NCI-H82 treated with DMSO at 0.1 percent for 48 hours (cell line): Measurements from ENCODE around the gene CSNK1G1.
"Not testable (repeated sequence)": the region's sequence is repeated elsewhere in the genome, so short reads cannot be mapped to it uniquely, and the experiment has no call there.

Experiments
- DNase-seq: peaks from one replicate; lab custom pipeline; 2025; ENCODE audit not compliant: unreplicated experiment; lab: John Stamatoyannopoulos, UW

Gene CSNK1G1

DNA sequence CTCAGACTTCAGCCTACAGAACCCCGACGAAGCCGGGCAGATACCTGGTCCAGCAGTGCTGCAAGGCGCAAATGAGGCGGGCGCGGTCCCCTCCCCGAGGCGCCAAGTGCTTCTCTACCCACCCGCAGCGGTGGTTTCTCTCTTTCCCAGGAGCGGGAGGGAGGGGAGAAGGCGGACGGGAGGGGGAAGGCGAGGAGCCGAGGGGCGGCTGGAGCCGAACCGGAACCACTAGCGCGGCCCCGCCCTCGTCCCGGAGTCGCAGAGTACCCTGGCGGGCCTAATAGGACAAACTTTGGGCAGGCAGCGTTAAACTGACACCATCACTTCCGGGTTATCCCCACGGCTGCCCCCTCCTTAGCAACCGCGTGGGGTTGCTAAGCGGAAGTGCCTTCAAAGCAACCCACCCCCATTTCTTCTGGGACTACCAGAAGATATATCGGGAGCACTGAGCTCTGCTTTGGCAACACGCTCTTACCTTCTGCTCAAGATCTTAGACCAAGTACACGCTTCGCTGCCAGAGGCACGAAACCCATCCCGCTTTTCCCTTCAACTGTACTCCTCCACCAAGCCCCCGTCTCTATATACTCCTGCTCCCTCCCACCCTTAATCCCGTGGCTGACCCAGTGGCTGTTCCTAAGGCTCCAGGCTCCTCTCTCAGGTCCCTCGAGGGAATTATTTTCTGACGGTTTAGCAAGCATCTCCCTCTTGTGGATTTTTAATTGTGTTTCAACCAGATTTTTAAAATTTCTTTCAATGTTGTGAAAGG, at the start of gene CSNK1G1:
TSS of gene CSNK1G1 (minus strand) at position 230 of the 766 bp plus-strand sequence. CDS start 55,674 bp downstream, outside the sequence.
- DNase-seq = peak; percentile 99

DNA sequence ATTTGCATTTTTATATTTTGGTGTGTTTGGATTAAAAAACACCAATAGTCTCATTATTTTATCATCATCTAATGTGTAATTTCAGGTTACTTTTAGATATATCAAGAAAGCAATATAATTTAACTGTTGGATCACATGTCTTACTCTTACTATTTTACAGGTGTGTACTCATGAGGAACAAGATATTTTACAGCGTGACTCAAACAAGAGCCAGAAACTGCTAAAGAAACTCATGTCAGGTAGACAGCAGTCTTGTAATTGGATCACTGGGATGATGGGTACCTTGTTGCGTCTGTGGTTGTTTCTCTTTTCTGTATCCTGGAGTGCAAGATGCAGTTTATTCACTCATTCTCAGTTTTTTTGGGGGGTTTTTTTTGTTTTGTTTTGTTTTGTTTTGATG, 44.6 kb upstream of the CSNK1G1 start:
- DNase-seq = no peak

DNA sequence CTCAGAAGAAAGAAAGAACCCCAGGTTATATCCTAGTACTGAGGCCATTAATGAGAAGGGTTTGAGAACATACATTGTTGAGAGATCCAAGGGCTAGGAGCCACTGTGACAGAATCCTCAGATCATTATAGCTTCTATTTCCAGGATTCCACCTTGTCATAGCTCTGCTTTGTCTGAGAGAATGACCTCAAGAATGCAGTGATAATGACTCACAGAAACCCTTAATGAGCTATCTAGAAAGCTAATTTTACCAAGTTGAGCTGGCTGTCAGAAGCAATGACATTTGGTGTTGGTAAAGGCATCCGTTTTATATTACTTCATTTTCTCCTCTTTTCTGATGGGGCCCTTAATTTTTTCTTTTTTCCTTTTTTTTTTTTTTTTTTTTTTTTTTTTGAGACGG, 42.6 kb upstream of the CSNK1G1 start:
- no peak for DNase-seq

DNA sequence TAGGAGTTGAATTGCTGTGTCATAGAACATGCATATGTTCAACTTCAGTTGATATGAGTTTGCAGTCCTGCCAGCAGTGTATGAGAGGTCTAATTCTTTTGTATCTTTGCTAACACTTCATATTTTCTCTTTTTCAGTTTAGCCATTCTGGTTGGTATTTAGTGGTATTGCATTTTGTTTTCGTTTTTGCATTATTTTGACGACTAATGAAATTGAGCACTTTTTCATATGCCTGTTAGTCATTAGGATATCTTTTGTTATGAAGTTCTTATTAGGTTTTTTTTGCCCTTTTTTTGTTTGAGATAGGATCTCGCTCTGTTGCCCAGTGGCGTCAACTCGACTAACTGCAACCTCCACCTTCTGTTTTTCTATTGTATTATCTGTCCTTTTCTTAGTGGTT, 40.8 kb upstream of the CSNK1G1 start:
- DNase-seq = no peak

DNA sequence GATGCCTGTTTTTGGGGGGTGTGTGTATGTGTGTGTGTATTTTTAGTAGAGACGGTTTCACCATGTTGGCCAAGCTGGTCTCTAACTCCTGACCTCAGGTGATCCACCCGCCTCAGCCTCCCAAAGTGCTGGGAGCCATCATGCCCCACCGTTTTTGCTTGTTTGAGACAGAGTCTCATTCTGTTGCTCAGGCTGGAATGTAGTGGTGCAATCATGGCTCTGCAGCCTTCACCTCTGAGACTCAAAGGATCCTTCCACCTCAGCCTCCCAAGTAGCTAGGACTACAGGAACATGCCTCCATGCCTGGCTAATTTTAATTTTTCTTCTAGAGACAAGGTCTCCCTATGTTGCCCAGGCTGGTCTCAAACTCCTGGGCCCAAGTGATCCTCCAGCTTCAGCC, 36.5 kb upstream of the CSNK1G1 start:
- not testable (repeated sequence) for DNase-seq

DNA sequence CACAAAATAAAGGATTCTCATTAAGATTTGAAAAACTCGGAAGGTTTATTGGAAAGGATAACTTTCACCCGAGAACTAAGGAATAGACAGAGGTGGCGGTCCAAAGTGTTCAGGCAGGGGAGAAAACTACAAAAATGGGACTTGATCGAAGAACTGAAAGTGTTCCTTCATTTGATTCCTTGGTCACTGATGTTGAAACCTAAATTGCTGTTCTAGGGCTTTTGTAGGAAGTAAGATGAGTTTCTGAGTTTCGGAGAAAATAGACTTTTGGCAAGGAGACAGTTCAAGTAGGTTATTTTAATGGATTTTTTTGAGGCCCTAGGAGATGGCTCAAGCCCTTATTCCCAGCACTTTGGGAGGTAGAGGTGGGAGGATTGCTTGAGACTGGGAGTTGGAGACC, 33.1 kb upstream of the CSNK1G1 start:
- no peak for DNase-seq

DNA sequence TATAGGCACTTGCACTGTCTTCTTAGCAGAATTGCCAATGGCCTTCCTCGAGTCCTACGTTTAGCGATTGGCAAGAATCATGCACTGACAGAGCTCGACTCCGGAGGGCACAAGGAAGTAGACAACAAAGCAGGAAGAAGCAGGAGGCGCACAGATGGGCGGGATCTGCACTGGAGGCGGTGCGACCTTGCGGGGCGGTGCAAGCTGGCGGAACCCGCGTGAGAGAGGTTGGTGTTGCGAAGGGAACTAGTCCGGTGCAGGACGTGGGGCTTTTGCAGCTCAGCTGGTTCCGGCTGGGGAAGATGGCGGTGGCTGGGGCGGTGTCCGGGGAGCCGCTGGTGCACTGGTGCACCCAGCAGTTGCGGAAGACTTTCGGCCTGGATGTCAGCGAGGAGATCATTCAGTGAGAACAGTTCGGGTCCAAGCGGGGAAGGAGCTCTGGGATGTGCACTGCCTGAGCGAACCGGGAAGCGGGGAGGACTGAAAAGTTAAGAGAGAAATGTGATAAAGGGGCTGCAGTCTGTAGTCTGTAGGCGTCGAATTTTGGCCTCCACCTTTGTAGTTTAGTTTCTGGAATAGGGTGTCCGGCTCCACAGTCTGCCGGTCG, 31.7 kb upstream of the CSNK1G1 start, which contains the start of gene TRIP4:
TSS of gene TRIP4 (plus strand) at position 275 of the 607 bp plus-strand sequence. CDS start at position 303, 28 bp downstream.
- DNase-seq = peak; percentile 95

DNA sequence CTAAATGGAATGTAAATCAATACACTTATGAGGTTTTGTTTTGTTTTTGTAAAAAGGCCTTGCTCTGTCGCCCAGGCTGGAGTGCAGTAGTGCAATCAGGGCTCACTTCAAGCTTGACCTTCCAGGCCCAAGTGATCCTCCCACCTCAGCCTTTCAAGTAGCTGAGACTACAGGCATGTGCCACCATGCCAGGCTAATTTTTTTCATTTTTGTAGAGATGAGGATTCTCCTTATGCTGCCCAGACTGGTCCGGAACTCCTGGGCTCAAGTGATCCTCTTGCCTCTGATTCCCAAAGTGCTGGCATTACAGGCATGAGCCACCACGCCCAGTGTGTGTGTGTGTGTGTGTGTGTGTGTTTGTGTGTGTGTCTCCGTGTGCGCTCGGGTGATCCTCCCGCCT, 30.3 kb upstream of the CSNK1G1 start:
- DNase-seq = no peak

DNA sequence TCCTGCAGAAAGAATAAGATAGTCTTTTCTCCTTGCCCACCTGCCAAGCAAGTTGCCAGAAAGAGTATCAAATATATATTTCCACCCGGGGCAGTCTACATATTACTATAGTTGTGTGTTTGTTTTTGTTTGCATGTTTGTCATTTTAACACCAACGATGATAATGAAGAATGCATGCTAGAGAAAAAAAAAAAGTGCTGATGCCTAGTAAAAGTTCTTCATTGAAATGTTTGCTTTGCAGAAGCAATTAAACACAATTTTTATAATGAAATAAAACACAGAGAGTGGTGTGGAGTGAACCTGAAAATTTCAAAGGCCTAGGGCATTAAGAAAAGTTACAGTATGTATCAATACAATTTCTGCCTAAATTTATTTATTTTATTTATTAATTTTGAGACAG, 27.8 kb upstream of the CSNK1G1 start:
- DNase-seq = no peak

DNA sequence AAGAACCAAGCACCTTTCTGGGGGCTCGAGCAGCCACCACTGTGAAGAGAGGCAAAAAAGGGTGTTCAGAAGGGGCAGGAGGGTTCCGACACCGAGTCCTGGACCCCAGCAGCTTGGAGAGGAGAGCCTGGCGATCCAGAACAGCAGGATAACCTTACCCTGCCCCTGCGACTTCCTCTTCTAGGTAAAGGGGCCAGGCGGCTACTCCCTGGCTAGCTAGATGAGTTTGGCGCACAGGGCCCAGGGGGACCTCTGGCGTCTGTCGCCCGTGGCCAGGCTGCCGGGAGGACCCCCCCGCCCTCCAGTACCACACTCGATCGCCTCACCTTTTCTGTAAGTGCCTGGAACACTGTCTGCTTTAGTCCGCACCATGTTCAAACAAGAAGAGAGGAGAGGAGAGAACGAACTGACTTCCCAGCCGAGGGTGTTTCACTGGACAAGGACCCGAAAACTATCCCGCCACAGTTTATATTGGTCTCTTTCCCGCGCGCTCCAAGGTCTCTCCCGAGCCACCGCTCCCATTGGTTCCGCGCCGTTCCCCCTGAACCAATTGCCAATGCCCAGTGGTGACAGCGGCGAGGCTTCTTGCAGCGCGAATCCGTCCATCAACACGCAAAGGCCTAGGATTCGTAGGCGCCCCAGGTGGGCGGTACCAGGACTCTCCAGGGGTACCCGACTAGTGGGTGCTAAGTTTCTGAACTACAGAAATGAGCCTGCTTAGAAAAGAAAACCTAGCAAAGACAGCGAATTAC, 25.2 kb upstream of the CSNK1G1 start, which contains the start of gene PCLAF:
TSS of gene PCLAF (minus strand) at position 442 of the 752 bp plus-strand sequence. CDS start at position 372, 70 bp downstream.
- DNase-seq = peak; percentile 94

DNA sequence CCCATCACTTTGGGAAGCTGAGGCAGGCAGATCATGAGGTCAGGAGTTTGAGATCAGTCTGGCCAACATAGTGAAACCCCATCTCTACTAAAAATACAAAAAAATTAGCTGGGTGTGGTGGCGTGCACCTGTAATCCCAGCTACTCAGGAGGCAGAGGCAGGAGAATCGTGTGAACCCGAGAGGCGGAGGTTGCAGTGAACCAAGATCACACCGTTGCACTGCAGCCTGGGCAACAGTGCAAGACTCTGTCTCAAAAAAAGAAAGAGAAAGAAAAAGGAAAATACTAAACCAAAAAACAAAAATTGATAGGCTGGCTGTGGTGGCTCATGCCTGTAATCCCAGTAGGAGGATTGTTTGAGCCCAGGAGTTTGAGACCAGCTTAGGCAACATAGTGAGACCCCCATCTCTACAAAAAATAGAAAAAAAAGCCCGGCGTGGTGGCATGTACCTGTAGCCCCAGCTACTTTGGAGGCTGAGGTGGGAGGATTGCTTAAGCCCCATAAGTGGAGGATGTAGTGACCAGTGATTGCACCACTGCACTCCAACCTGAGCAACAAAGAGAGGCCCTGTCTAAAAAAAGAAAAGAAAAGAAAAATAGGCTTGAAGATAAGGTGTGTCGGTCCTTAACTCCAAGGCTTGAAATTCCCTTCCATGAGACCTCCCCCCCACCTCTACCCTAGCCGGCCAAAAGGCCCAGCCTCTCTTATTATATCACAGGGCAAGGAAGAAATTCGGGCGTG, 24.3 kb upstream of the CSNK1G1 start:
- DNase-seq = not testable (repeated sequence)

DNA sequence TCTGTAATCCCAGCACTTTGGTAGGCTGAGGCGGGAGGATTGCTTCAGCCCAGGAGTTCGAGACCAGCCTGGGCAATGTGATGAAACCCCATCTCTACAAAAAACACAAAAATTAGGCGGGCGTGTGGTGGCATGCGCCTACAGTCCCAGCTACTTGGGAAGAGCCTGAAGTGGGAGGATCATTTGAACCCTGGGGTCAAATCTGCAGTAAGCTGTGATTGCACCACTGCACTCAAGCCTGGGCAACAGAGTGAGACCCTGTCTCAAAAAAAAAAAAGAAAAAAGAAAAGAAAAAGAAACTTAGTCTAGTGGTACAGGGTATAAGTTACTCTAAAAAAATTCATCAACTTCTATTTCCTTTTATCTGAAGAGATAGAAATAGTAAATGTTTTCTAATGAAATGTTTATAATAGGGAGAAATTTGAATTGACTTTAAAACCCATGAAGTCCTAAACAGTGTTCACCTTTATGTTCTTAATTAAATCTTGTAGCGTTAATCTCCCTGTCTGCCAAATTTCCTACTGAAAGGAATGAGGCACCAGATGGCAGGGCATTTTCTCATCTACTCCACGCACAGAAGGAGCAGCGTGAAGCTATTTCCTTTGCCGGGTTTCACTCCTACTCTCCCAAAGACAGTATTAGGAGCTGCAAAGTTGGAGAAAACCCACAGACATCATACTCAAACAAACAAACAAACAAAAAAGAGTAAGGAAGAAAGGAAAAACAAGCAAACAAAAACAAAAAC, 23.4 kb upstream of the CSNK1G1 start:
- DNase-seq = peak; percentile 83

DNA sequence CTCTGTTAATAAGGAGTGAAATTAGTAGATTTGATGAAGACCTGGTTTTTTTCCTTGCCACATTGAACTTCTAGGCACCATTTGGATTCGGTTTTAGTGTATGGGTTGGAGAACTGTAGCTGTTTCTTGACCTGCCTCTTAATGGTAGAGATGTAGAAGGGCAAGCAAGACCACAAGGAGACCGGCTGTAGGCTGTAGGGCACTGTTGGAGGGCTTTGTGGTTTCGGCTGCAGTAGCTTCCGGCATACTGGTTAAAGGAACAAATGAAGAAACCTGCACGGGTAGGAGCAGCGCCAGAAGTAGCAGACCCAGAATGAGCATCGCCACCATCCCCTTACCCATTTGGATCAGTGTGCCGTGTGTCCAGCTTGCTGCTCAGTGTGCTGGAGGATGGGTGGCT, 17.4 kb upstream of the CSNK1G1 start:
- DNase-seq = no peak

DNA sequence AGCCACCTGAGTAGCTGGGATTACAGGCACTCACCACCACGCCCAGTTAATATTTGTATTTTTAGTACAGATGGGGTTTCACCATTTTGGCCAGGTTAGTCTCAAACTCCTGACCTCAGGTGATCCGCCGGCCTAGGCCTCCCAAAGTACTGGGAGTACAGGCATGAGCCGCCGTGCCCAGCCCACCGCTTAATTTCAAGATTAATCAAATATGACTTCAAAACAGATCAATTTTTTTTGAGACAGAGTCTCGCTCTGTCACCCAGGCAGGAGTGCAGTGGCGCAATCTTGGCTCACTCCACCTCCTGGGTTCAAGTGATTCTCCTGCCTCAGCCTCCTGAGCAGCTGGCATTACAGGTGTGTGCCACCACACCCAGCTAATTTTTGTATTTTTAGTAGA, 15.4 kb upstream of the CSNK1G1 start:
- DNase-seq = not testable (repeated sequence)

DNA sequence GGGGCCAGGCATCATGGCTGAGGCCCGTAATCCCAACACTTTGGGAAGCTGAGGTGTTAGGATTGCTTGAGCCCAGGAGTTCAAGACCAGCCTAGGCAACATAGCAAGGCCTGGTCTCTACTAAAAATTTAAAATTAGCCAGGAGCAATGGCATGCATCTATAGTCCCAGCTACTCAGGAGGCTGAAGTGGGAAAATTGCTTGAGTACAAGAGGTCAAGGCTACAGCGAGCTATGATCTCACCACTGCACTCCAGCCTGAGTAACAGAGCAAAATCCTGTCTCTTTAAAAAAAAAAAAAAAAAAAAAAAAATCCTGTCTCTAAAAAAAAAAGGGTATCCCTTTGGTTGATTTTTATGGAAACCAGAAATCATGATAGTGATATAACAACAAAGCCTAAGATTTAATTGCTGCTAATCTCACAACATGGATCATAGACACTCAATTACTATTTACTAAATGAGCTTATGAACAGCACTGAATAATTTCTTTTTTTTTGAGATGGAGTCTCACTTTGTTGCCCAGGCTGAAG, 13.2 kb upstream of the CSNK1G1 start:
- DNase-seq = no peak

DNA sequence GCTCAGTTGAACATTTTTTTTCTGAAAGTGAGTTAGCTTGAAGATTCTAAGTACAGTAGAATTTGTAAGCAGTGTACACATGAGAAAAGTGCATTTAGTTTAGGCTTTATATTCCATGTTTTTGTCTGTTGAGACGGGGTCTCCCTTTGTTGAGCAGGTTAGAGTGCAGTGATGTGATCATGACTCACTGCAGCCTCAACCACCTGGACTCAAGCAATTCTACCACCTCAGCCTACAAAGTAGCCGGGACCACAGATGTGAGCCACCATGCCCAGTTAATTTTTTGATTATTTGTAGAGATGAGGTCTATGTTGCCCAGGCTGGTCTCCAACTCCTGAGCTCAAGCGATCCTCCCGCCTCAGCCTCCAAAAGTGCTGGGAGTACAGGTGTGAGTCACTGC, 5.3 kb upstream of the CSNK1G1 start:
- no peak for DNase-seq

DNA sequence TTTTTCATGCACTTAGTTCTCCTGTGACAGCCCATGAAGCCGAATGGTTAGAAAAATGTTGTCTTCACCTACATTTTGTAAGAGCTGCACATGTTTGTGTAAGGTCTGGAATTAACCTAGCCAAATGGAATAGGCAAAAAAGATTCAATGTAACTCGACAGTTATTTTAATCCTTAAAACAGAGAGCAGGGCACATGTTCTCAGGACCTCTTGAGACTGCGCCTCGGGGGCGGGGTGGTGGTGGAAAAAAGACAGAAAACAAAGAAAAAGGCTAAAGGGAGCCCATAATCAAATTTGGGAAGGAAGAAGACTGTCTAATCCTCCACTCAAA, 702 bp upstream of the CSNK1G1 start:
- no peak for DNase-seq

DNA sequence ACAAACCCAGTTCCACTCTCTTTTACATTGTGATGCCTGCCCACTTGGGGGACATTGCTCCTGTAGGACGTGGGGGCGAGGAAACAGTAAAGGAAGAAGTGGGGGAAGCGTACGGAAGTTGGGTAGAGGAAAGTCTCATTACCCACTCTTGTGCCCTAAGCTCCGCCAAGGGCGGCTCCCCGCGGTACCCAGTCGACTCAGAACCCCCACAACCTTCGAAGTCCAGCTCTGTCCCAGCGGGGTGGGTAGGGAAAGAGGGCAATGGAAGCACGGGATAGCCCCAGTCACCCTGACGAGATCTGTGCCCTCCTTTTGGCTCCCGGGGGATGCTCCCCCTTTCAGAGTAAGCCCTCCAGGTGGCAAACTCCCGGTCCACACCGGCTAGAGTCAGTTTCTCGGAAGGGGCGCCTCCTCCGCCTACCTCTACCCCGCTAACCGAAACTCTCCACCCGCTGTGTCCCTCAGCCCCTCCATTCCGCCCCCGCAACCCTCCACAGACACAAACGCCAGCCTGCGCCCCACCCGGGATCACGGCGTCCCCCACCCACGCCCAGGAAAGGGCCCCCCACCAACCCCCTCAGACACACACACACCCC, 527 bp downstream of the CSNK1G1 start:
- no peak for DNase-seq

DNA sequence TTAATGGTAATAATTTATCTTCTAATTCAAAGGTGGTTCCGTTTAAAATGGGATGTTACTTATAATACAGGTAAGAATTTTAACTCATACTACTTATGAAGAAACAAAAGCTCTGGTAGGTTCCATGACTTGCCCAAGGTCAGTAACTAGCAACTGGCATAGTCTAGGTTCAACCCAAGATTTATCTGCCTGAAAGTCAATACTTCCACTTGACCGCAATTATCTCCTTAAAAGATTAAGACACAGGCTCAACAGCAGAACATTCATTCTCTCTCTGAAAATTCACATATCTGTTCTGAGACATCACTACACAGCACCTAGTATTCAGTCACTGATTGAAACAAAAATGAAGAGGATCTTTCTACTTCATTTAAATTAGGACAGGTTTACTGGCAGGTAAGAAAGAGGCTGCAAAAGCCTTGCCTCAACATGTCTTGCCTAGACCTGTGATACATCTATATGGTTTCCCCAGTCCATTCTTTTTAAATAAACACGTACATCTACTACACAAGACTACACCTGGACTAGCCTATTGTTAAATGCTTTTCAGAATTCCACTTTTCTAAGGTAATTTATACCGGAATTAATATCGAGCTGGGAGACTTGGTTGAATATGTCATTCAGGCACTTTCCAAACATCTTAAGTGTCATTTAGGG, 1.2 kb downstream of the CSNK1G1 start:
- DNase-seq = peak; percentile 74
